ENCODE measurements around the gene SLC38A5. TPM values are rescaled to one million over a fixed set of nuclear protein-coding genes. Genes with fewer than 3 reads are reported as not detected.

SLC38A5 gene
- total and polyA plus RNA-seq, 2 donors (not counting 1 experiment from before 2014, with no cell fraction given), result 8.3 to 21.5 TPM

DNA sequence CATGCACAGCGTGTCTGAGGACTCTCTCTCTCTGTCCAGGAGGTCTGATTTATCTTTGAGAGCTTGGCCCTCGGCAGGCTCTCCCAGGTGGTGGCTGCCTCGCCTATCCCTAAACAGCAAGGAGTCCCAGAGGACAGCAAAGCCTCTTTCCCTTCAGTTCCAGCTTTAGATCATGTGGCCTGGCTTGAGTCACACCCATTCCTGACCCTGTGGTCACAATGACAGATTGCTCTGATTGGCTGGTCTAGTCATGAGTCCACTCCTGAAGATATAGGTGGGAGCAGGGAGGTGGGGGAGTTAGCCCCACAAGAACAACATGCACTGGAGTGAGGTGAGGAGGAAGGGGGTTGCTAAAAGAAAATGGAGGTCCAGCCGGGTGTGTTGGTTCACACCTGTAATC is 26.6 kb upstream of the SLC38A5 start:
- H3K27ac ChIP-seq (ENCODE audit: insufficient read depth, low read length), result no peak overlapping the region
- H3K79me2 ChIP-seq (ENCODE audit: control insufficient read depth, insufficient read depth, low read length), result no peaks in the 10 kb centered on the region
- H3K9me3 ChIP-seq (ENCODE audit: control insufficient read depth, insufficient read depth, low read depth, low read length), result no peaks in the 10 kb centered on the region
- no peak for TF ChIP-seq EZH2 (IDR thresholded peaks at IDR 0.05; ENCODE audit: low read length, missing control alignments)
- TF ChIP-seq, protein P1, sequence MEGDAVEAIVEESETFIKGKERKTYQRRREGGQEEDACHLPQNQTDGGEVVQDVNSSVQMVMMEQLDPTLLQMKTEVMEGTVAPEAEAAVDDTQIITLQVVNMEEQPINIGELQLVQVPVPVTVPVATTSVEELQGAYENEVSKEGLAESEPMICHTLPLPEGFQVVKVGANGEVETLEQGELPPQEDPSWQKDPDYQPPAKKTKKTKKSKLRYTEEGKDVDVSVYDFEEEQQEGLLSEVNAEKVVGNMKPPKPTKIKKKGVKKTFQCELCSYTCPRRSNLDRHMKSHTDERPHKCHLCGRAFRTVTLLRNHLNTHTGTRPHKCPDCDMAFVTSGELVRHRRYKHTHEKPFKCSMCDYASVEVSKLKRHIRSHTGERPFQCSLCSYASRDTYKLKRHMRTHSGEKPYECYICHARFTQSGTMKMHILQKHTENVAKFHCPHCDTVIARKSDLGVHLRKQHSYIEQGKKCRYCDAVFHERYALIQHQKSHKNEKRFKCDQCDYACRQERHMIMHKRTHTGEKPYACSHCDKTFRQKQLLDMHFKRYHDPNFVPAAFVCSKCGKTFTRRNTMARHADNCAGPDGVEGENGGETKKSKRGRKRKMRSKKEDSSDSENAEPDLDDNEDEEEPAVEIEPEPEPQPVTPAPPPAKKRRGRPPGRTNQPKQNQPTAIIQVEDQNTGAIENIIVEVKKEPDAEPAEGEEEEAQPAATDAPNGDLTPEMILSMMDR (conservative IDR thresholded peaks at IDR 0.05 in 1 of 2, IDR thresholded peaks at IDR 0.05 in 1 of 2; ENCODE audit: low read depth in 1 of 2, low read length in 2 of 2), result no peak
- H4K20me1 ChIP-seq (ENCODE audit: control insufficient read depth, extremely low read depth, insufficient read depth, low read length), result no peaks in the 10 kb centered on the region
- no peak overlapping the region for H3K4me3 ChIP-seq (replicated peaks in 1 of 4; ENCODE audit: control extremely low read depth in 1 of 4, insufficient read depth in 1 of 4, low read depth in 3 of 4, low read length in 4 of 4)
- H3K4me1 ChIP-seq (ENCODE audit: control insufficient read depth, extremely low read depth, insufficient read depth, low read length), result peaks cover 4% of the 10 kb centered on the region
- H2AFZ ChIP-seq (ENCODE audit: low read length), result no peak overlapping the region
- no peaks in the 10 kb centered on the region for H3K27me3 ChIP-seq (ENCODE audit: control insufficient read depth, insufficient read depth, low read length)
- no peak overlapping the region for H3K9ac ChIP-seq (ENCODE audit: insufficient read depth, low read length)
- no peak overlapping the region for H3K4me2 ChIP-seq (ENCODE audit: extremely low read depth, insufficient read depth, low read length)
- H3K36me3 ChIP-seq (ENCODE audit: control insufficient read depth, insufficient read depth, low read length), result no peaks in the 10 kb centered on the region
- no peak for DNase-seq (ENCODE audit: low read depth in 2 of 2)

DNA sequence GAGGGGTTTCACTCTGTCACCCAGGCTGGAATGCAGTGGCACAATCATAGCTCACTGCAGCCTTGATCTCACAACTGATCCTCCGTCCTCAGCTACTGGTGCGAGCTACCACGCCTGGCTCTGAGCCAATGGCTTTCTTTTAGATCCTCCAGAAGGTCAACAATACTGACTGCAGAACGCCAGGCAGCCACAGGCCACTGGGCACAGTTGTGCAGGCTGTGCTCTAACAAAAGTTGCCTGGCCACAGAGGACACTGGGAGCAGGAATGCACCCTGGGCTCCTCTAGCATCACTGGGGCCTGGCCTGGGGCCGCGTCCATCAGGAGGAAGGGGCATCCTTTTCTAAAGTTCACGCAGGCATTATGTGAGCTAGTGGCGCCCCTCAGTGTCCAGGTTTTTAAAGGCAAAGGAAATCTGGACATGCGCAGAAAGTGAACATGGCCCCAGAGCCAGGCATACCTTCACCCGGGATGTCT is 23.9 kb upstream of the SLC38A5 start:
- no peaks in the 10 kb centered on the region for H3K27me3 ChIP-seq (ENCODE audit: control insufficient read depth, insufficient read depth, low read length)
- H3K9me3 ChIP-seq (ENCODE audit: control insufficient read depth, insufficient read depth, low read depth, low read length), result no peaks in the 10 kb centered on the region
- H3K36me3 ChIP-seq (ENCODE audit: control insufficient read depth, insufficient read depth, low read length), result no peaks in the 10 kb centered on the region
- H3K4me3 ChIP-seq (replicated peaks in 1 of 4; ENCODE audit: control extremely low read depth in 1 of 4, insufficient read depth in 1 of 4, low read depth in 3 of 4, low read length in 4 of 4), result no peak overlapping the region
- no peak overlapping the region for H3K4me2 ChIP-seq (ENCODE audit: extremely low read depth, insufficient read depth, low read length)
- H2AFZ ChIP-seq (ENCODE audit: low read length), result no peak overlapping the region
- no peaks in the 10 kb centered on the region for H4K20me1 ChIP-seq (ENCODE audit: control insufficient read depth, extremely low read depth, insufficient read depth, low read length)
- peak; percentile 32 to 50 for DNase-seq (ENCODE audit: low read depth in 2 of 2)
- H3K79me2 ChIP-seq (ENCODE audit: control insufficient read depth, insufficient read depth, low read length), result no peaks in the 10 kb centered on the region
- H3K4me1 ChIP-seq (ENCODE audit: control insufficient read depth, extremely low read depth, insufficient read depth, low read length), result peaks cover 4% of the 10 kb centered on the region
- H3K9ac ChIP-seq (ENCODE audit: insufficient read depth, low read length), result no peak overlapping the region
- no peak overlapping the region for H3K27ac ChIP-seq (ENCODE audit: insufficient read depth, low read length)
- TF ChIP-seq, protein P1 (conservative IDR thresholded peaks at IDR 0.05 in 1 of 2, IDR thresholded peaks at IDR 0.05 in 1 of 2; ENCODE audit: low read depth in 1 of 2, low read length in 2 of 2), result peak; percentile 36 to 38
- TF ChIP-seq EZH2 (IDR thresholded peaks at IDR 0.05; ENCODE audit: low read length, missing control alignments), result no peak

DNA sequence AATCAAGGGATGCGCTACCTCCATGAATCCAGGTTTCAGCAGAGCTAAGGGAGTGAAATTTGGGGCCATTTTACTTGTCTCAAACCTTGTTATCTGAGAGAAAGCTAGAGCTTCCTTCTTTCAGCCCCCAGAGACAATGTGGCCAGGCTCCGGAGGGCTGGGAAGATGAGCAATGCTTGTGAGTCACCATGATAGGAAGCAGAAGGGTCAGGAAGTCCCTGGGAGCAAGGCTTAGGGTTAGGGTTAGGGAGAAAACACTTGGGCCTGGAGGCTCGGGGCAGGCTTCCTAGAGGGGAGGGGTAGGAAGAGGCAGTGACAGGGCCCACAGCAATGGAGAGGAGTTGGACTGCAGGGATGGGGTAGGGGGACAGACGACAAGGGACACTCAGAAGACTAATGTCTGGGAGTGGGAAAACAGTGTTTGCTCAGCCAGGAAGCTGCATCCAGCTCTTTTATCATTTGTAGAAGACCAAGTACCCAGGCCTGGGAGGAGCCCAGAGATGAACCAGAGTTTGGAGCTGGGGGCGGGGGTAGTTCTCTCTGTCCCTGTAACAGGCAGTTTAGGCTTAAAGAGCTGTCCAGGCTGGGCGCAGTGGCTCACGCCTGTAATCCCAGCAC is 22.3 kb upstream of the SLC38A5 start:
- no peak overlapping the region for H3K4me3 ChIP-seq (replicated peaks in 1 of 4; ENCODE audit: control extremely low read depth in 1 of 4, insufficient read depth in 1 of 4, low read depth in 3 of 4, low read length in 4 of 4)
- H3K4me2 ChIP-seq (ENCODE audit: extremely low read depth, insufficient read depth, low read length), result peak overlapping the region; percentile 0
- no peaks in the 10 kb centered on the region for H3K9me3 ChIP-seq (ENCODE audit: control insufficient read depth, insufficient read depth, low read depth, low read length)
- peak overlapping the region; percentile 25 for H3K27ac ChIP-seq (ENCODE audit: insufficient read depth, low read length)
- no peaks in the 10 kb centered on the region for H3K27me3 ChIP-seq (ENCODE audit: control insufficient read depth, insufficient read depth, low read length)
- H3K79me2 ChIP-seq (ENCODE audit: control insufficient read depth, insufficient read depth, low read length), result no peaks in the 10 kb centered on the region
- H2AFZ ChIP-seq (ENCODE audit: low read length), result no peak overlapping the region
- H3K4me1 ChIP-seq (ENCODE audit: control insufficient read depth, extremely low read depth, insufficient read depth, low read length), result peaks cover 2% of the 10 kb centered on the region
- no peak for DNase-seq (ENCODE audit: low read depth in 2 of 2)
- TF ChIP-seq, protein P1 (conservative IDR thresholded peaks at IDR 0.05 in 1 of 2, IDR thresholded peaks at IDR 0.05 in 1 of 2; ENCODE audit: low read depth in 1 of 2, low read length in 2 of 2), result no peak
- no peak for TF ChIP-seq EZH2 (IDR thresholded peaks at IDR 0.05; ENCODE audit: low read length, missing control alignments)
- H3K36me3 ChIP-seq (ENCODE audit: control insufficient read depth, insufficient read depth, low read length), result no peaks in the 10 kb centered on the region
- no peak overlapping the region for H3K9ac ChIP-seq (ENCODE audit: insufficient read depth, low read length)
- H4K20me1 ChIP-seq (ENCODE audit: control insufficient read depth, extremely low read depth, insufficient read depth, low read length), result no peaks in the 10 kb centered on the region
